ENCODE measurements around the gene NHLRC4.

The NHLRC4 gene, protein sequence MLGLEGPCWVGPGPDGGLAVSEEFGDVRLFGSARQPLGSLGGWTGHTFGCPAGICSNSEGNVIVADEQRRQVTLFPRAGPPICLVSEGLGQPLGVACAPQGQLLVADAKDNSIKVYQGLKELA

GRCh38 chr16:566475-567372 is at the start of gene NHLRC4:
TSS of gene NHLRC4 (plus strand) at chr16:567005. CDS start at chr16:568048, 1,043 bp downstream.
- no peak for DNase-seq

DNA sequence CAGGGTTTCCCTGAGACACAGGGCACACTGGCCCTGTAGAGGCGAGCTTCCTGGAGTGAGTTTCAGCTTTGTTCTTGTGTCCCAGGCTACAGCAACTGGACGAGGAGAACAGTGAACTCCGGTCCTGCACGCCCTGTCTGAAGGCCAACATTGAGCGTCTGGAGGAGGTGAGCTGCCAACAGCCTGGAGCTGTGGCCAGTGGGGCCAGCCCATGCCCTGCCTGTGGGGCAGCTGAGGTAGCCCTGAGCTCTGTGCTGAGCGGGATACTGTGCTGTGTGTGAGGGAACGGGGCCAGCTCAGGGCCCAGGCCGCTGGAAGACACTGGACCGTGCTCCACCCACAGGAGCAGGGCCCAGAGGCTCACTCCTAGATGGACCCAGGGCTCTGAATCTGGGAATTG is 47.9 kb upstream of the NHLRC4 start:
- DNase-seq, result no peak

- no peak for DNase-seq
Measured at GRCh38 chr16:519425-519824, 47.4 kb upstream of the NHLRC4 start.

- no peak for DNase-seq
Measured at GRCh38 chr16:519841-520687, 46.7 kb upstream of the NHLRC4 start.

GRCh38 chr16:520847-521246 is 46.0 kb upstream of the NHLRC4 start:
- no peak for DNase-seq

DNA sequence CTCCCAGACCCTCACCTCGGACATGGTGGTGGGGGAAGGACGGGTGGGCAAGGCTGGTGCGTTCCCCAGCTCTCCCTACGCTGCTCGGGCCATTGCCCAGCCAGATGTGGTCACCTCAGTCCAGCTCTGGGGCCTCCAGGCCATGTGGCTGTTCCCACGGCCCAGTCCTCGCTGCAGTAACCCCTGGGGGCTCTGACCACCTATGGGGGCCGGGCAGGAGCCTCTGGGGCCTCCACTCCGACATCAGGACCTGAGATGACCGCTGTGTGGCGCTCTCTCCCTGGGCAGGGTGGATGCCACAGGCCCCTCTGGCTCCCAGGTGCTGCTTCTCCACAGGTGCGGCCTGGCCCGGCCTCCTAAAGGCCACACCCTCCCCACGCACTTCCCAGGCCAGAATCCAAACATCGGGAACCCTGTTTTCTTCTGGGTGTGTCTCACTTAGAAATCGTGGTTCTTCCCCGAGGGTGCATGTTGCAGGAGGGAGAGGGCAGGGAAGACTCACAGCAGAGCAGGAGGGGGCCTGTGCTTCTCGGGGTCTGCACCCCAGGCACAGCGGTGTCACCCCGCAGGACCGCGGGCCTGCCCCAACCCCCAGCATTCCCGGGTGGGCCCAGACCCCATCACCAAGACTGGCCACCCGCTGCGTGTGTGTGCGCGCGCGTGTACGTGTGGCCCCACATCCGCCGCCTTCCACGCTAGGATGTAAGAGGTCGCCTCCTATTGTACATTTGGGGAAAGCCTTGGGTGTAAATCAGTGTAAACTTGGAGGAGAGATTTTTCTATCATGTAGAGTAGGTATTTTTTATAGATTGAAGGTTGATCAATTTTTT is 45.2 kb upstream of the NHLRC4 start:
- DNase-seq, result no peak

DNA sequence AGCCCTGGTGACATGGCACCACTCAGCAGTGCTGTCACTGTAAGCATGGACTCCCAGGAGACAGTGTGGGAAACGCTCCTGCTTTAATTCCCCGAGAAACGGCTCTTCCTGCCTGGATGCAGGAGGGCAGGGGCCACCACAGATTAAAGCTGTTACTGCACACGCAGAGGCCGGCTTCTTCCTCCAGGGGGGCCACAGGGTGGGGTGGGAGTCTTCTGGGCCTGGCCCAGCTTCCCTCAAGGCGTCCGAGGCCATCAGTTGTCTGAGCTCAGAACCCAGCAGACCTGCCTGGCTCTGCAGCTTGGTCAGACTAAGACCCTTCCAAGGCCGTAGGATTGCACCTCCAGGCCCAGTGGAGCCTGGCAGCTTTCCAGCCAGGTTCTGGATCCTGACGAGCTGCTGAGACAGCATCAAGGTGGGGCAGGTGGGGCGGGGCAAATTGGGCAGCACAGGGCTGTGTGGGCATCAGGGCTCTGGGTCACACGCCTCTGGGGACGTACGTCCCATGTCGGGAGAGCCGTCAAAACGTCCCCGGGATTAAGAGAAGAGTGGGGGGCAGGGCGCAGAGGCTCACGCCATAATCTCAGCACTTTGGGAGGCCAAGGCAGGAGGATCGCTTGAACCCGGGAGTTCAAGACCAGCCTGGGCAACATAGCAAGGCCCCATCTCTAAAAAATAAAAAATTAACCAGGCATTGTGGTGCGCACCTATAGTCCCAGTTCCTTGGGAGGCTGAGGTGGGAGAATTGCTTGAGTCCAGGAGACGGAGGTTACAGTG is 44.3 kb upstream of the NHLRC4 start:
- DNase-seq, result no peak

DNA sequence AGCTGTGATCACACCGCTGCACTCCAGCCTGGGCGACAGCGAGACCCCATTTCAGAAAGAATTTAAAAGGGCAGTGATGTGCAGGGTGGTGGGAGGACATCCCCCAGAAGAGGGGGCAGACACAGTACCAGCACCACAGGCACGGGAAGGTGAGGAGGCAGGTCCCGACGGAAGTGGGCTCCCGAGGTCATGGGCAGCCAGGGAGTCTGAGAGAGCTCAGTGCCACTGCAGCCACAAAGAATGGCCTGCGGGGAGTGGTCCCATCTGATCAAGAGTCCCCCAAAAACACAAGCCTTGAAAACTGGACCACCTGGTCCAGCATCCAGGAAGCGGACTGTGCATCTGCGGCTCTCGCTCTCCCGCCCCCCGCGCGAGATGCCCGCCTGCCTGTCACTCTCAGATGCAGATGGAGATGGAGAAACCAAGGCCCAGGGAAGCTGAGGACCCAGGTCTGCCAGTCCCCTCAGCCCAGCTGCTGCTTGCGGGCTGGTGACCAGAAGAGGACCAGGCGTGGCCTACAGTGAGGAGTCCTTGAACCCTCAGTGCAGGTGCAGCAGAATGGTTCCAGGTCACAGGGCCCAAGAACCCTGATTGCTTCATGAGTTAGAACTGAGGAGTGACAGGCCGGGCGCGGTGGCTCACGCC is 43.6 kb upstream of the NHLRC4 start:
- DNase-seq, result no peak

GRCh38 chr16:524274-525040 is 42.3 kb upstream of the NHLRC4 start:
- DNase-seq, result no peak

DNA sequence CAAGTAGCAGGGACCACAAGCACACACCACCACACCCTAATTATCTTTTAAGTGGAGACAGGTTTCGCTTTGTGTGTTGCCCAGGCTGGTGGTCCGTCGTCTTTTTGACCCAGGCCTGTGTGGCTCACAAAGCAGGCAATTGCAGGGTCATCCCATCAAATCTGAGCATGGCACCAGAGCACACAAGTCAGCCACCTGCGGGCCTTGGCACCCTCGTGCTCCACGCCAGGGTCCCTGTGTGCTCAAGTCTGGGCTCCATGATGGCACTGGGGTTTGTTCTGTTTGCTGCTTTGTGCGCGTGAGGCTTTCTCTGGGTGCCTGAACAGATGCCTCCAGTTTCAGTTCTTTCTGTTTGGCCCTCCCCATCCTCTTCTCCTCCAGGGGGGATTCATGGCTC is 41.7 kb upstream of the NHLRC4 start:
- DNase-seq, result no peak

DNA sequence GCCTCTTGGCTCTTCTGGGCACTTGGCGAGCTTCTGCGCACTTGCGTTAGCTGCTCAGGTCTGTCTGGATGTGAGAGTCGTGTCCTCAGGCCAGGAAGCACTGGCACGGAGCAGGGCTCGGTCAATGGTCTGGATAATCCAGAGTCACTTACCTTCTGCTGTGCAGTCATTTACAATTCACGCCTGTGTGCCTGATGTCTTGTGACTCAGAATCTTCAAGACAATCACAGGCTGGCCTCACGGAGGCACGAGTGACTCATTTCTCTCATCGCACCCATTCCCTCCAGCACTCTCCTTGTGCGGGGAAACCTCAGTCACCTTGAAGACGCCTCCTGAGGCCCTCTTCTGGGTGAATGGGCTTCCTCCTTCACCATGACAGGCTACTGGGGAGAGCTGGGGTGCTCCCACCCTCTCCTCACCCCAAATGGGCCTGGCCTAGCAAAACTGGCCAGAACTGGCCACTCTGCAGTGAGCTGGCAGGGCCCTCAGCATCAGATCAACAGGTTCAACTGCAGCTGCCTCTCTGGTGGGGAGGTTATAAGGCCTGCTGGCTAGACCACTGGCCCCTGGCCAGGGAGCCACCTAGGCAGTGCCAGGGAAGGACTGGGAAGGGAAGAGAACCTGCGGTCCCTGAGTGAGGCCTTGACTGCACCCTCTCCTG is 41.2 kb upstream of the NHLRC4 start:
- DNase-seq, result peak; percentile 3

DNA sequence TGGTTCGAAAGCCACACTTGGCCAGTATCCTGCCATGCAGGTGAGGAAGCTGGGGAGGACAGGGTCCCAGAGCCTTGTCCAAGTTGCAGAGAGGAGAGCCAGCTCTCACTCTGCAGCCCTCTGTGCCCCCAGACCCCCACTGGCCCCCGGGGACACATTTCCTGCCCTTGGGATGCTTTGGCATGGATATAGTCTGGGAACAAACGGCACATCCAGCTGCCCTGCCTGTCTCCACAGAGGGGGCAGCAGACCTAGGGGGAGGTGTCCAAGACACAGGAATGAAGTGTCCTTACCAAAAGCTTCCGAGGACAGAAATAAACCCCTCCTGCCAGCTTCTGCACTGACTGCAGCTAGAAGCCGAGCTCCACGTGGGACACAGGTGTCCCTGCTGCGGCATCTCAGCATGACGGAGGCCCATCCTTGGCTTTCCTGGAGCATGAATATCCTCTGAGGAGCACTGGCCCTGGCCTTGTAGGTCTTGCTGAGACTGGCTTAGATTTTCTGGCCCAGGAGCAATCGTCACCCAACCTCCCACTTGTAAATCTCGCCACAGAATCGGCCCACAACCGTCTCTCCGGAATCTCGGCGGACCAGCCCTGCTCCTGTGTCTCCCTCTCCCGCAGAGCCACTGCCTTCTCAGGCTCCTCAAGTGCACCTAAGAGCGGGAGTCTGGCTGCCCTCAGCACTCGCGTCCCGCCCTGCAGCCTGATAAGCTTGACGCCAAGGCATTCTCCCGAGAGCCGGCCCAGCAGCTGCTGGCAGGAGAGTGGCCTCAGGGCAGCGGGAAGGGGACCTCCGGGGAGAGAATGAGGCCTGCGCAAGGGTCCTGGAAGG is 40.4 kb upstream of the NHLRC4 start:
- peak; percentile 36 for DNase-seq

DNA sequence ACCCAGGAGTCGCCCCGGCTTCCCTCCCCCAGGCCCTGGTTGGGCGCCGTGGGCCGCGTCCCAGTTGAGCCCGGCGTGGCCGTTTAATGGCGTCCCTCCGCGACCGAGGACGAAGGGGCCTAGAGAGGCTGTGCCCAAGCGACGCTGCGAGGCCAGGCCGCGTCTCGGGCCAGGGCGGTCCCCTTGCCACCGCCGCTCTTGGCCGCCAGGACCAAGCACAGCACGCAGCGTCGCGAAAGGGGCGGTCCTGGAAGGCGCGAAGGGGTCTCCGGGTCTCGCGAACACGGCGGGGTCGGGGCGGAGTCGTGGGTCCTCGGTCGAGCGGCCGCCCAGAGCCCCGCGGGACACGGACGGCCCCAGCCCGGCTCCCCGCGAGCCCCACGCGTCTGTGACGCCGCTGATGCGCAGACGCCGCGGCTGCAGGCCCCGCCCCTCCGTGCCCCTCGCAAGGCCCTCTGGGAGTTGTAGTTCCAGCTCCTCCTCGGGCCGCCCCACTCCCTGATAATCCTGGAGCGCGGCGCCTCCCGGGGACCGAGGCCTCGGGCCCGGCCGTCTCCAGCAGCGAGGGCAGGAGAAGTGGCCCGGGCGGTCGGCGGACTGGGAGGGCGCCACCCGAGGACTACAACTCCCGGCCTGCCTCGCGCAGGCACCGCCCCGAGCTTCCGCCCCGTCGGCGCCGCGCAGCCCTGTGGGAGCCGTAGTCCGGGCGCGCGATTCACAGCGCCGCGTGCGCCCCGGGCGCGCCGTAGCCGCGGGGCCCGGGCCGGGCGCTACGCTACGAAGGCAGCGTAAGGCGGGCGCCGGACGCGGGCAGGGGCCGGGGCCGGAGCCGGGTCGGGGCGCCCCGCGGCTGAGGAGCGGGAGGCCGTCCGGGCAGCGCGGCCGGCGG is 39.5 kb upstream of the NHLRC4 start, which contains the start of gene CAPN15:
CAPN15 (plus strand) TSS at position 698 of the 889 bp plus-strand sequence. CDS start 19,127 bp downstream, outside the sequence.
- peak; percentile 77 for DNase-seq

DNA sequence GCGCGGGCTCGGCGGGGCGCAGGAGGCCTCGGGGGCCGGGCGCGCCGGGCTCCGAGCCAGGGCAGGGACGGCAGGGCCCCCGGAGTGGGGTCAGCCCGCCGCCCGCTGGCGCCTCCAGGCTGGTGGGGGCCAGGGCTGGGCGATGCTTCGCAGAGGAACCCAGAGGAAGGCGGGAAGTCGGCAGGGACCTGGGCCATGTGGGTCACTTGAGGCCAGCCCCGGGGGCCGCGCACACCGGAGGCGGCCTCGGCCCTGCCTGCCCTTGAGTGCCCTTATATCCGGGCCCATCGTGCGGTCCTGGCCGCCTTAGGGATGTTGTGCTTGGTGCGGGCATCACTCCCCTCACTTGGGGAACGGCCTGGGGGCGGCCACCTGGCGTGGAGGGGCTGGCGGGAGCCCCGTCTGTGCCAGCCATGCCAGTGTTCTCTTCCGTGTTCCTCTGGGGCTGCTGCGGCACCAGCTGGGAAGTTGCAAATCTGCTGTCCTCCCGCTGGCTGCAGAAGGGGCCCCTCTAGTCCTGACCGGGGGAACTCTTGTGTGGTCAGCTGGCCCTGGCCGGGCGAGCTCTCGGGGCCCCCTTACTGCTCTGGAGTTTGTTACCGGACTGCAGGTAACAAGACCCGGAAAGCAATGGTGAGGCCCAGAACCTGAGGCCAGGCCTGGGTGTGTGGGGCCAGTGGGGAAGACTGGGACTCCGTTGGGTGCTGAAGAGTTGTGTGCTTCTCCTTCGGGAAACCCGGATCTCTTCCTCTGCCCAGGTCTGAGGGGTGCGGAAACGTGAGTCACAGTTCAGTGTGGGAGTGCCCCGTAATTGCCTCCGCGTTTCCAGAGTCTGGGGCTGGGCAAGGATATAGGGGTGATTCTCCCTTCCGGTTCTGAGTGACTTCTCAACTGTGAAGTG is 38.4 kb upstream of the NHLRC4 start:
- DNase-seq, result peak; percentile 1

- DNase-seq, result no peak
Measured at GRCh38 chr16:529012-529575, 37.7 kb upstream of the NHLRC4 start.

- DNase-seq, result no peak
Measured at GRCh38 chr16:530111-530817, 36.5 kb upstream of the NHLRC4 start.

Data from DMS79 treated with DMSO at 0.1 percent for 48 hours (cell line).